Jurkat, Clone E6-1 (cell line): ENCODE data around the gene ANKMY1.
"Not testable (repeated sequence)": the region's sequence is repeated elsewhere in the genome, so short reads cannot be mapped to it uniquely, and the experiment has no call there.

Source experiments
- DNase-seq: peaks from one replicate; pipeline ENCODE4 v3.0.0-alpha.2; 2011; ENCODE audit warnings: low read depth, low spot score
- H3K4me3 ChIP-seq: 2 replicates; pipeline ENCODE4 v1.5.1; 2011; ENCODE audit warnings: mild to moderate bottlenecking, low read length, control low read depth, moderate library complexity

ANKMY1 gene

GRCh38 chr2:240529344-240529999, 28.3 kb downstream of the ANKMY1 start:
- no peak for DNase-seq

GRCh38 chr2:240528406-240529040, 29.3 kb downstream of the ANKMY1 start:
- no peak overlapping the region for H3K4me3 ChIP-seq
- DNase-seq = no peak

More at GRCh38 chr2:240529344-240529999, 28.3 kb downstream of the ANKMY1 start:
- H3K4me3 ChIP-seq = no peak overlapping the region

GRCh38 chr2:240527153-240527750, 30.5 kb downstream of the ANKMY1 start:
- no peak overlapping the region for H3K4me3 ChIP-seq
- DNase-seq = no peak

GRCh38 chr2:240526521-240526920, 31.3 kb downstream of the ANKMY1 start:
- H3K4me3 ChIP-seq = no peak overlapping the region
- no peak for DNase-seq

- H3K4me3 ChIP-seq = no peak overlapping the region
- DNase-seq = no peak
Observed at GRCh38 chr2:240525802-240526201, 32.0 kb downstream of the ANKMY1 start.

GRCh38 chr2:240524963-240525718, 32.6 kb downstream of the ANKMY1 start:
- DNase-seq = no peak
- H3K4me3 ChIP-seq = no peak overlapping the region

- H3K4me3 ChIP-seq = no peak overlapping the region
- no peak for DNase-seq
Observed at GRCh38 chr2:240523451-240524281, 34.1 kb downstream of the ANKMY1 start.

- DNase-seq = no peak
- H3K4me3 ChIP-seq = no peak overlapping the region
Observed at GRCh38 chr2:240522406-240522805, 35.4 kb downstream of the ANKMY1 start.

- H3K4me3 ChIP-seq, DNase-seq: not testable (repeated sequence)
Observed at GRCh38 chr2:240521885-240522284, 35.9 kb downstream of the ANKMY1 start.

- no peak overlapping the region for H3K4me3 ChIP-seq
- no peak for DNase-seq
Observed at GRCh38 chr2:240520974-240521350, 36.8 kb downstream of the ANKMY1 start.

- H3K4me3 ChIP-seq = no peak overlapping the region
- DNase-seq = no peak
Observed at GRCh38 chr2:240520130-240520973, 37.4 kb downstream of the ANKMY1 start.

- no peak overlapping the region for H3K4me3 ChIP-seq
- DNase-seq = no peak
Observed at GRCh38 chr2:240519396-240520129, 38.2 kb downstream of the ANKMY1 start.

- no peak for DNase-seq
- H3K4me3 ChIP-seq = no peak overlapping the region
Observed at GRCh38 chr2:240518981-240519380, 38.8 kb downstream of the ANKMY1 start.

- no peak overlapping the region for H3K4me3 ChIP-seq
- DNase-seq = no peak
Observed at GRCh38 chr2:240517342-240517741, 40.4 kb downstream of the ANKMY1 start.

- DNase-seq = no peak
- H3K4me3 ChIP-seq = no peak overlapping the region
Observed at GRCh38 chr2:240514631-240515030, 43.2 kb downstream of the ANKMY1 start.

GRCh38 chr2:240513549-240514287, 44.1 kb downstream of the ANKMY1 start:
- DNase-seq = peak; percentile 54
- no peak overlapping the region for H3K4me3 ChIP-seq
